CD4-positive, alpha-beta T cell treated with Interferon gamma for 1 hour (primary cell): Measurements from ENCODE around the gene RGS18.
"Not testable (repeated sequence)": the region's sequence is repeated elsewhere in the genome, so short reads cannot be mapped to it uniquely, and the experiment has no call there.

Source experiments
- DNase-seq: peaks from one replicate; pipeline ENCODE4 v3.0.0-alpha.2; 2020

Gene RGS18

GRCh38 chr1:192158181-192158580 lies at the start of gene RGS18:
Gene RGS18 (plus strand): TSS chr1:192158462. CDS start chr1:192158638, 176 bp downstream.
- DNase-seq = no peak

GRCh38 chr1:192109576-192109975 lies 48.7 kb upstream of the RGS18 start:
- no peak for DNase-seq

- no peak for DNase-seq
Measured at GRCh38 chr1:192115000-192115399, 43.3 kb upstream of the RGS18 start.

GRCh38 chr1:192118881-192119405 lies 39.3 kb upstream of the RGS18 start:
- no peak for DNase-seq

- no peak for DNase-seq
Measured at GRCh38 chr1:192119701-192120100, 38.6 kb upstream of the RGS18 start.

- DNase-seq = no peak
Measured at GRCh38 chr1:192122668-192123067, 35.6 kb upstream of the RGS18 start.

GRCh38 chr1:192123212-192123611 lies 35.0 kb upstream of the RGS18 start:
- no peak for DNase-seq

GRCh38 chr1:192126030-192126619 lies 32.1 kb upstream of the RGS18 start:
- DNase-seq = no peak

GRCh38 chr1:192130175-192130574 lies 28.1 kb upstream of the RGS18 start:
- DNase-seq = no peak

- not testable (repeated sequence) for DNase-seq
Measured at GRCh38 chr1:192130865-192131264, 27.4 kb upstream of the RGS18 start.

GRCh38 chr1:192131914-192132313 lies 26.3 kb upstream of the RGS18 start:
- DNase-seq = no peak

GRCh38 chr1:192133350-192133926 lies 24.8 kb upstream of the RGS18 start:
- DNase-seq = no peak

GRCh38 chr1:192140382-192140781 lies 17.9 kb upstream of the RGS18 start:
- DNase-seq = no peak

GRCh38 chr1:192147221-192147620 lies 11.0 kb upstream of the RGS18 start:
- no peak for DNase-seq

- no peak for DNase-seq
Measured at GRCh38 chr1:192147696-192148095, 10.6 kb upstream of the RGS18 start.

- no peak for DNase-seq
Measured at GRCh38 chr1:192151176-192151575, 7.1 kb upstream of the RGS18 start.

GRCh38 chr1:192153276-192153675 lies 5.0 kb upstream of the RGS18 start:
- DNase-seq = no peak

GRCh38 chr1:192157067-192157466 lies 1.2 kb upstream of the RGS18 start:
- DNase-seq = no peak

GRCh38 chr1:192159014-192159413 lies 752 bp downstream of the RGS18 start:
- DNase-seq = no peak

GRCh38 chr1:192159781-192160180 lies 1.5 kb downstream of the RGS18 start:
- no peak for DNase-seq

GRCh38 chr1:192160196-192160595 lies 1.9 kb downstream of the RGS18 start:
- no peak for DNase-seq

GRCh38 chr1:192161976-192162375 lies 3.7 kb downstream of the RGS18 start:
- no peak for DNase-seq

GRCh38 chr1:192162376-192162775 lies 4.1 kb downstream of the RGS18 start:
- DNase-seq = no peak

- not testable (repeated sequence) for DNase-seq
Measured at GRCh38 chr1:192165002-192165401, 6.7 kb downstream of the RGS18 start.

- no peak for DNase-seq
Measured at GRCh38 chr1:192167011-192167410, 8.7 kb downstream of the RGS18 start.
